HEK293 (cell line): ENCODE measurements around the gene CELF4.

Experiments
- AEBP2 ChIP-seq: fragments of 450-650 bp; formaldehyde crosslinking; IDR thresholded peaks from 2 replicates; pipeline ENCODE4 v1.5.1; 2016; ENCODE audit warnings: missing biosample characterization, missing genetic modification characterization, borderline replicate concordance
- GLIS2 ChIP-seq: fragments of 450-650 bp; formaldehyde crosslinking; IDR thresholded peaks from 2 replicates; pipeline ENCODE4 v1.5.1; 2016; ENCODE audit warnings: missing biosample characterization, missing genetic modification characterization
- HIC1 ChIP-seq: fragments of 450-650 bp; formaldehyde crosslinking; IDR thresholded peaks from 2 replicates; pipeline ENCODE4 v1.5.1; 2016; ENCODE audit warnings: missing biosample characterization, missing genetic modification characterization
- KLF1 ChIP-seq: fragments of 450-650 bp; formaldehyde crosslinking; IDR thresholded peaks from 2 replicates; pipeline ENCODE4 v1.5.1; 2016; ENCODE audit warnings: missing biosample characterization, missing genetic modification characterization
- KLF17 ChIP-seq: fragments of 450-650 bp; formaldehyde crosslinking; IDR thresholded peaks from 2 replicates; pipeline ENCODE4 v1.5.1; 2016; ENCODE audit warnings: missing biosample characterization, missing genetic modification characterization
- MEIS1 ChIP-seq: sonication (generic); formaldehyde crosslinking; IDR thresholded peaks from 2 replicates; pipeline ENCODE4 v1.8.1; 2022; ENCODE audit warnings: missing genetic modification reagents, mild to moderate bottlenecking, borderline replicate concordance
- PRDM2 ChIP-seq: fragments of 450-650 bp; formaldehyde crosslinking; IDR thresholded peaks from 2 replicates; pipeline ENCODE4 v1.5.1; 2016; ENCODE audit warnings: missing biosample characterization, missing genetic modification characterization, borderline replicate concordance
- SALL2 ChIP-seq: fragments of 450-650 bp; formaldehyde crosslinking; IDR thresholded peaks from 2 replicates; pipeline ENCODE4 v1.5.0; 2017; ENCODE audit warnings: missing biosample characterization, mild to moderate bottlenecking, missing genetic modification characterization, borderline replicate concordance
- SP2 ChIP-seq: fragments of 450-650 bp; formaldehyde crosslinking; IDR thresholded peaks from 2 replicates; pipeline ENCODE4 v1.5.1; 2016; ENCODE audit warnings: missing biosample characterization, missing genetic modification characterization
- ZBTB21 ChIP-seq: fragments of 450-650 bp; formaldehyde crosslinking; IDR thresholded peaks from 2 replicates; pipeline ENCODE4 v1.5.1; 2017; ENCODE audit warnings: missing biosample characterization, missing genetic modification characterization
- ZFP37 ChIP-seq: fragments of 450-650 bp; formaldehyde crosslinking; IDR thresholded peaks from 2 replicates; pipeline ENCODE4 v1.5.1; 2016; ENCODE audit warnings: missing biosample characterization, missing genetic modification characterization
- ZNF112 ChIP-seq: fragments of 450-650 bp; formaldehyde crosslinking; IDR thresholded peaks from 2 replicates; pipeline ENCODE4 v1.5.0; 2017; ENCODE audit warnings: missing biosample characterization, missing genetic modification characterization
- ZNF133 ChIP-seq: fragments of 450-650 bp; formaldehyde crosslinking; IDR thresholded peaks from 2 replicates; pipeline ENCODE4 v1.5.1; 2016; ENCODE audit warnings: missing biosample characterization, missing genetic modification characterization
- ZNF138 ChIP-seq: fragments of 450-650 bp; formaldehyde crosslinking; IDR thresholded peaks from 2 replicates; pipeline ENCODE4 v1.5.1; 2016; ENCODE audit warnings: missing biosample characterization, missing genetic modification characterization, borderline replicate concordance
- ZNF274 ChIP-seq, 2 experiments: fragments of 200-500 bp in 1 of 2; fragments of 450-650 bp in 1 of 2; sonication (Bioruptor generic) in 1 of 2; formaldehyde crosslinking in 1 of 2; IDR thresholded peaks; 2 replicates each; pipeline versions ENCODE4 v1.5.1 to v1.6.1; 2014 to 2016; ENCODE audit warnings: borderline replicate concordance in 1 of 2, inconsistent platforms in 1 of 2, low read length in 1 of 2, missing biosample characterization in 1 of 2, missing genetic modification characterization in 1 of 2
- ZNF37A ChIP-seq: fragments of 450-650 bp; IDR thresholded peaks from 2 replicates; pipeline ENCODE4 v1.5.1; 2018; ENCODE audit warnings: missing biosample characterization, missing genetic modification characterization
- ZNF548 ChIP-seq: fragments of 450-650 bp; formaldehyde crosslinking; IDR thresholded peaks from 2 replicates; pipeline ENCODE4 v1.5.1; 2016; ENCODE audit warnings: missing biosample characterization, missing genetic modification characterization
- ZNF624 ChIP-seq: fragments of 450-650 bp; formaldehyde crosslinking; IDR thresholded peaks from 2 replicates; pipeline ENCODE4 v1.5.1; 2017; ENCODE audit warnings: missing biosample characterization, missing genetic modification characterization
- ZNF677 ChIP-seq: fragments of 450-650 bp; IDR thresholded peaks from 2 replicates; pipeline ENCODE4 v1.5.0; 2018; ENCODE audit warnings: missing biosample characterization, mild to moderate bottlenecking, missing genetic modification characterization, moderate library complexity
- ZNF76 ChIP-seq: fragments of 450-650 bp; formaldehyde crosslinking; IDR thresholded peaks from 2 replicates; pipeline ENCODE4; 2016; ENCODE audit warnings: low read depth, missing biosample characterization, missing genetic modification characterization, borderline replicate concordance
- TF ChIP-seq, protein P1 (sequence below): fragments of 450-650 bp; formaldehyde crosslinking; IDR thresholded peaks from 2 replicates; pipeline ENCODE4 v1.5.1; 2016; ENCODE audit warnings: missing biosample characterization, missing genetic modification characterization

The CELF4 gene

GRCh38 chr18:37270038-37270665 lies 295.4 kb downstream of the CELF4 start (continued):
- TF ChIP-seq KLF17 (tag by site-specific recombination), result no peak
- no peak for TF ChIP-seq ZNF548 (tag by site-specific recombination)
- no peak for TF ChIP-seq ZNF37A (tag by site-specific recombination)
- TF ChIP-seq ZBTB21 (tag by site-specific recombination), result no peak
- no peak for TF ChIP-seq ZNF112
- no peak for TF ChIP-seq SALL2 (tag by site-specific recombination)
- no peak for TF ChIP-seq GLIS2 (tag by site-specific recombination)
- TF ChIP-seq, protein P1, sequence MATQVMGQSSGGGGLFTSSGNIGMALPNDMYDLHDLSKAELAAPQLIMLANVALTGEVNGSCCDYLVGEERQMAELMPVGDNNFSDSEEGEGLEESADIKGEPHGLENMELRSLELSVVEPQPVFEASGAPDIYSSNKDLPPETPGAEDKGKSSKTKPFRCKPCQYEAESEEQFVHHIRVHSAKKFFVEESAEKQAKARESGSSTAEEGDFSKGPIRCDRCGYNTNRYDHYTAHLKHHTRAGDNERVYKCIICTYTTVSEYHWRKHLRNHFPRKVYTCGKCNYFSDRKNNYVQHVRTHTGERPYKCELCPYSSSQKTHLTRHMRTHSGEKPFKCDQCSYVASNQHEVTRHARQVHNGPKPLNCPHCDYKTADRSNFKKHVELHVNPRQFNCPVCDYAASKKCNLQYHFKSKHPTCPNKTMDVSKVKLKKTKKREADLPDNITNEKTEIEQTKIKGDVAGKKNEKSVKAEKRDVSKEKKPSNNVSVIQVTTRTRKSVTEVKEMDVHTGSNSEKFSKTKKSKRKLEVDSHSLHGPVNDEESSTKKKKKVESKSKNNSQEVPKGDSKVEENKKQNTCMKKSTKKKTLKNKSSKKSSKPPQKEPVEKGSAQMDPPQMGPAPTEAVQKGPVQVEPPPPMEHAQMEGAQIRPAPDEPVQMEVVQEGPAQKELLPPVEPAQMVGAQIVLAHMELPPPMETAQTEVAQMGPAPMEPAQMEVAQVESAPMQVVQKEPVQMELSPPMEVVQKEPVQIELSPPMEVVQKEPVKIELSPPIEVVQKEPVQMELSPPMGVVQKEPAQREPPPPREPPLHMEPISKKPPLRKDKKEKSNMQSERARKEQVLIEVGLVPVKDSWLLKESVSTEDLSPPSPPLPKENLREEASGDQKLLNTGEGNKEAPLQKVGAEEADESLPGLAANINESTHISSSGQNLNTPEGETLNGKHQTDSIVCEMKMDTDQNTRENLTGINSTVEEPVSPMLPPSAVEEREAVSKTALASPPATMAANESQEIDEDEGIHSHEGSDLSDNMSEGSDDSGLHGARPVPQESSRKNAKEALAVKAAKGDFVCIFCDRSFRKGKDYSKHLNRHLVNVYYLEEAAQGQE (tag by site-specific recombination), result peak; percentile 100
- no peak for TF ChIP-seq ZNF76 (tag by site-specific recombination)
- TF ChIP-seq ZFP37 (tag by site-specific recombination), result peak; percentile 72; the same call in 1 of the 2 replicates
- TF ChIP-seq KLF1 (tag by site-specific recombination), result no peak
- TF ChIP-seq PRDM2 (tag by site-specific recombination), result no peak
- peak; percentile 92 for TF ChIP-seq MEIS1 (CRISPR knock-in tag)
- no peak for TF ChIP-seq ZNF138 (tag by site-specific recombination)
- TF ChIP-seq HIC1 (tag by site-specific recombination), result no peak
- no peak for TF ChIP-seq ZNF624
- no peak for TF ChIP-seq SP2 (tag by site-specific recombination)
- no peak for TF ChIP-seq ZNF677 (tag by site-specific recombination)
- no peak for TF ChIP-seq AEBP2 (tag by site-specific recombination)
- TF ChIP-seq ZNF133 (tag by site-specific recombination), result no peak
- TF ChIP-seq ZNF274 (IDR thresholded peaks at IDR 0.05; ENCODE audit: low read length), result no peak
- TF ChIP-seq ZNF274 (tag by site-specific recombination; IDR thresholded peaks at IDR 0.05; ENCODE audit: borderline replicate concordance), result no peak
